SK-N-SH treated with all-trans-retinoic acid at 6 μM for 48 hours (cell line): ENCODE results near the gene ADRA2B.

Source experiments
- CSDC2 ChIP-seq: fragments of 250-450 bp; sonication (Bioruptor Pico); IDR thresholded peaks from 2 replicates; pipeline ENCODE4 v1.5.0; 2020; ENCODE audit warnings: mild to moderate bottlenecking, moderate library complexity
- TSHZ2 ChIP-seq: fragments of 250-450 bp; sonication (Bioruptor Pico); IDR thresholded peaks from 2 replicates; pipeline ENCODE4 v1.5.0; 2020; ENCODE audit warnings: mild to moderate bottlenecking, moderate library complexity
- ZFP3 ChIP-seq: fragments of 250-450 bp; sonication (Bioruptor Pico); IDR thresholded peaks from 2 replicates; pipeline ENCODE4 v1.5.0; 2020; ENCODE audit warnings: mild to moderate bottlenecking, moderate library complexity

GRCh38 chr2:96147593-96148201 lies 31.3 kb upstream of the ADRA2B start:
- TF ChIP-seq ZFP3, result no peak
- TF ChIP-seq CSDC2 (CRISPR knock-in tag), result no peak
- no peak for TF ChIP-seq TSHZ2
